UCSD-AML1 (cell line): ENCODE results near the gene COA1.
"Not testable (repeated sequence)": the region's sequence is repeated elsewhere in the genome, so short reads cannot be mapped to it uniquely, and the experiment has no call there.

Experiments used
- DNase-seq: peaks from one replicate; lab custom pipeline; 2025; ENCODE audit not compliant: unreplicated experiment; lab: John Stamatoyannopoulos, UW

Gene COA1

GRCh38 chr7:43729214-43729923, at the start of gene COA1:
TSS of gene COA1 (minus strand) at chr7:43729523. CDS start at chr7:43648614, 80,909 bp downstream.
- peak; percentile 78 for DNase-seq

GRCh38 chr7:43778293-43779044, 49.1 kb upstream of the COA1 start:
- not testable (repeated sequence) for DNase-seq

- not testable (repeated sequence) for DNase-seq
These were observed 45.9 kb upstream of the COA1 start for GRCh38 chr7:43775255-43775654.

GRCh38 chr7:43773268-43773667, 43.9 kb upstream of the COA1 start:
- DNase-seq, result not testable (repeated sequence)

GRCh38 chr7:43771573-43771972, 42.2 kb upstream of the COA1 start:
- DNase-seq, result no peak

GRCh38 chr7:43771128-43771527, 41.8 kb upstream of the COA1 start:
- no peak for DNase-seq

- no peak for DNase-seq
These were observed 40.6 kb upstream of the COA1 start for GRCh38 chr7:43769791-43770465.

- no peak for DNase-seq
These were observed 40.0 kb upstream of the COA1 start for GRCh38 chr7:43769281-43769680.

- DNase-seq, result no peak
These were observed 39.6 kb upstream of the COA1 start for GRCh38 chr7:43768887-43769272.

- DNase-seq, result no peak
These were observed 39.0 kb upstream of the COA1 start for GRCh38 chr7:43768201-43768886.

- DNase-seq, result no peak
These were observed 38.0 kb upstream of the COA1 start for GRCh38 chr7:43767311-43767710.

GRCh38 chr7:43766564-43766963, 37.2 kb upstream of the COA1 start:
- DNase-seq, result no peak

- DNase-seq, result no peak
These were observed 35.6 kb upstream of the COA1 start for GRCh38 chr7:43764807-43765491.

- DNase-seq, result no peak
These were observed 34.9 kb upstream of the COA1 start for GRCh38 chr7:43764039-43764761.

GRCh38 chr7:43763183-43763582, 33.9 kb upstream of the COA1 start:
- DNase-seq, result no peak

GRCh38 chr7:43761938-43762692, 32.8 kb upstream of the COA1 start:
- DNase-seq, result no peak

GRCh38 chr7:43761382-43761781, 32.1 kb upstream of the COA1 start:
- DNase-seq, result no peak

GRCh38 chr7:43760861-43761260, 31.5 kb upstream of the COA1 start:
- no peak for DNase-seq
